GM21786 (cell line): ENCODE data around the gene TCP1.
"Not testable (repeated sequence)": the region's sequence is repeated elsewhere in the genome, so short reads cannot be mapped to it uniquely, and the experiment has no call there.

Source experiments
- ATAC-seq: cut with Tn5 transposase; IDR thresholded peaks from one replicate; pipeline ENCODE4 v1.9.1; 2021; ENCODE audit not compliant: unreplicated experiment

TCP1 gene

DNA sequence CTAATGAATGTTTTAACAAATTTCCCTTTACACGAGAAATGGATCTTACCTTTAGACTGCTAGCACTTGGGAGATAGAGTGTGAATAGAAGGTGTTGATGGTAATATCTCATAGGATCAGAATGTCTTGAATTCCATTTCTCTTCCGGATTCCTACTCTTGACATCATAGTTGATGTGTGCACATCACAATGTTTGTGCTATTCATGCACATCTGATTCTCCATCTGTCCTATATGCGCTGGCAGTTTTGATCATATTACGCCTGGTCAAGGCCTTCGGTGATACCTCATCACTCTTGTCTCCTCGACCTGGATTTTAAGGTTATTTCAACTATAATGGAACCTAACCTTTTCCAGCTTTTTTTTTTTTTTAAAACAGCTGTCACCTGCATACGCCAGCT is 44.3 kb downstream of the TCP1 start:
- ATAC-seq, result no peak

DNA sequence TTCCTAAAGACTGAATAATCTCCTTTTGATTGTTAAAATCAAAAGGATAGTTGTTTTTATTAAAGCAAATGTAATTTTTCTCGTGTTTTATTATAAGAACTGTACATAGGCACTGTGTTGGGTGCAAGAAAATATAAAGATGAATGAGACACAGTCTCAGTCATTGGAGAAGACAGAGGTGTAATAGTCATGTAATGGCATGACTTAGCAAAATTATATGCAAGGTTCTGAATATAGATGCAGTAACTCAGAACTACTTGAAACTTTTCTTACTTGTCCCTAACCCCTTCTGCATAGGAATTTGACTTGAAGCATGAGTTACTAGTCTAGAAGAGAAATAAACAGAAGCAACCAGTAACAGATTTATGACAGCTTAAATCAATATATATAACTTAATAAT is 47.2 kb downstream of the TCP1 start:
- no peak for ATAC-seq

DNA sequence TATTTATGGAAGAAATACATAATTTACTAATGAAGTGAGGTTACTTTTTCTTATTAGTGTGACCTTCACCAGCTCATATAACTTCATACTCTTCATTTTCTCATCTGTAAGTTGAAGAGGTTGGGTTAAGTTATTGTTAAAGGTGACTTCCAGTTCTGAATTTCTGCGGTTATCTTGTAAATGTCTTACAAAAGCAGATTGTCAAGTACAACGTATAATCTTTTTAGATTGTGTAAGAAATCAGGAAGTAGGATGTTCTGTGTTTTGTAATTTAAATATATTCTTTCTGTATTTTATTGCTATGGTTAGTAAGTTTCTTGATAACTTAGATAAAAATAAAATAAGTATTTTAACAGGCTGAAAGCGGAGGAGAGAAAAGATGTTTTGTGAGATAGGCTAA is 50.1 kb downstream of the TCP1 start:
- ATAC-seq, result no peak

DNA sequence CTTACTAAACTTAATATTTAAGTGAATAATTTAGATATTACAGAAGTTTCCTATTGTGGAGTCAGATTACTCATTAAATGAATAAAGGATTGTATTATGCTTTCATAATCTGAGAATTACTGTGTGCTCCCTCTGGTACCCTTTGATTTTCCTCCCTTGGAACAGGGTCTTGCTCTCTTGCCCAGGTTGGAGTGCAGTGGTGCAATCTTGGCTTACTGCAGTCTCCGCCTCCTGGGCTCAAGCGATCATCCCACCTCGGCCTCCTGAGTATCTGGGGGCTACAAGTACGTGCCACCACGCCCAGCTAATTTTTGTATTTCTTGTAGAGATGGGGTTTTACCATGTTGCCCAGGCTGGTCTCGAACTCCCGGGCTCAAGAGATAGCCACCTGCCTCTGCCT is 52.5 kb downstream of the TCP1 start:
- ATAC-seq, result no peak

DNA sequence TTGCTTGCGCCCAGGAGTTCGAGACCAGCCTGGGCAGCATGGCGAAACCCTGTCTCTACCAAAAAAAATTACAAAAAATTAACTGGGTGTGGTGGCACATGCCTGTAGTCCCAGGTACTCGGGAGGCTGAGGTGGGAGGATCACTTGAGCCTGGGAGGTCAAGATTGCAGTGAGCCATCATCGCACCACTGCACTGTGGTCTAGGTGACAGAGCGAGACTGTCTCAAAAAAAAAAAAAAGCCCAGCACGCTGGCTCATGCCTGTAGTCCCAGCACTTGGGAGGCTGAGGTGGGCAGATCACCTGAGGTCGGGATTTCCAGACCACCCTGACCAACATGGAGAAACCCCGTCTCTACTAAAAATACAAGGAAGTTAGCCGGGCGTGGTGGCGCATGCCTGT is 56.0 kb downstream of the TCP1 start:
- not testable (repeated sequence) for ATAC-seq

DNA sequence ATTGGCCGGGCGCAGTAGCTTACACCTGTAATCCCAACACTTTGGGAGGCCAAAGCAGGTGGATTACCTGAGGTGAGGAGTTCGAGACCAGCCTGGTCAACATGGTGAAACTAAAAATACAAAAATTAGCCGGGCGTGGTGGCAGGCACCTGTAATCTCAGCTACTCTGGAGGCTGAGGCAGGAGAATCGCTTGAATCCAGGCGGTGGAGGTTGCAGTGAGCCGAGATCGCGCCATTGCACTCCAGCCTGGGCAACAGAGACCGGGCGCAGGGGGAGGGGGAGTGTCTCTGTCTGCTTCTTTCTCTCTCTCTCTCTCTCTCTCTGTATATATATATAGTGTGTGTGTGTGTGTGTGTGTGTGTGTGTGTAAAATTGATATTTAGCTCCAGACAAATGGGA is 56.9 kb downstream of the TCP1 start:
- not testable (repeated sequence) for ATAC-seq

DNA sequence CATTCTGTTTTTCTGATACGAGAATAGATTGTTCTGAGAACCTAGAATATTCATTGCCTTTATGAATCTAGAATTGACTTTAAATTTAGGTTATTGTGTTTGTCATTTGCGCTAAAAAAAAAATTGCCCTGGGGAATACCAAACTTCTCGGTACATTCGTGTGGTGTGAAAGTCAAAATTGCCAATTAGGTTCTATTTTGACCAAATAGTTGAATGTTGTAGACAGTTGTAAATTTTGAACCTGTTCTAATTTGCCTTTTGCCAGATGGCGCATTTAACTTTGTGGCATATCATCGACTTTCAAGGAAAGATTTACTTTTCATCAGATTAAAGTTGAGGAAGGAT is 59.1 kb downstream of the TCP1 start:
- no peak for ATAC-seq

DNA sequence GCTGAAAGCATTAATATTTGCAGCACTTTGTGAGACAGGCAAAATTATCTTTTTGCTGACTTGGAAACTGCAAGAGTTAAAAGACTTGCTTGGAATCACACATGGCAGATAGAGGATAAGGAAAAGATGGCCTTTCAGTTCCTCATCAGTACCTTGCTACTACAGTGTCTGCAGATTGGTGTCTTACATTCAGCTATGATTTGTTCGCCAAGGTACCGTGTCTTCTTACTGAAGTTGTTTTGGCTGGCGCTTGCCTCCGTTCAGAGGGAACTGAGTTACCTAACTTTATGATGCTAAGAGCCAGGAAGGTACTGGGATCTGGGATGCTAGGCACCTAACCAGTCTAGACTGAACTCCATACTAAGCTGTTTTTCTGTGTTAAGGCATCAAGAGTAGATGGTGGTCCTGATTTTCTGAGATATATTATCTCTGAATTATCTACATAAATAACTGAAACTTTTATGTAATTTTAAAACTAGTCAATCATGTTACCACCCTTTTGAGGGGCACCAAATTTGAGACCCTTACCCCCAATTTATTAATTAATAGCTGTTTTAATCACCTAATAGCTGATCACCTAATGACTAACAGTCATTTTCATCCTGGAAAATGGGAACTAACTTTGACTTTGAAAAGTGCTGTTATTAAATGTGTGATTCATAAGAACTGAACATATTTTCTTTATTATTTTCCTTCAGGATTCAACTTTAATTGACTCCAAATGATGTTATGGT is 59.6 kb downstream of the TCP1 start:
- peak; percentile 30 for ATAC-seq

DNA sequence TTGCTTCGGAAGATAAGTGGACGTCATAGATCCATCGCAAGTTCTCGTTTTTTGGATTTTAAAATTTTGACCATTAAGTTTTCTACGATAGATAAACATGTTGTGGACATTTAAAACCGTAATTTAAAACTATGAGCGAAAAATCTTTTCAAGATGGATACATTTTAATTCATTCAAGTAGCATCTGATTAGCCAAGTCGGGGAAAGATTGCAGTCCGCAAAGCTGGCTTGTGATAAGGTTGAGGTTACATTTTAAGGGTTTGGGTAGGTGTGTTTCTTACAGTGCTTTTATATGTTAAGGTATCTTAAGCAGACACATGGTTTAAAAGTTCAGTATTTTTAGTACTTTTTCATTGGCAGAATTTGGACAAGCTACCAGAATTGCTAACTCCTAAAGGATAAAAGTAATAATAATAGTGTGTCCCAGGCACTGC is 60.9 kb downstream of the TCP1 start:
- ATAC-seq, result no peak
